ENCODE data around the gene ALG13.
A peak's percentile ranks its signal among the peaks of the same experiment; 100 is the strongest.
"Not testable (repeated sequence)": the region's sequence is repeated elsewhere in the genome, so short reads cannot be mapped to it uniquely, and the experiment has no call there.

Gene ALG13

GRCh38 chrX:111680988-111681779 is at the start of gene ALG13:
ALG13 (plus strand) TSS chrX:111681170; CDS start chrX:111681219, 49 bp downstream.
- DNase-seq, result peak; percentile 91

DNA sequence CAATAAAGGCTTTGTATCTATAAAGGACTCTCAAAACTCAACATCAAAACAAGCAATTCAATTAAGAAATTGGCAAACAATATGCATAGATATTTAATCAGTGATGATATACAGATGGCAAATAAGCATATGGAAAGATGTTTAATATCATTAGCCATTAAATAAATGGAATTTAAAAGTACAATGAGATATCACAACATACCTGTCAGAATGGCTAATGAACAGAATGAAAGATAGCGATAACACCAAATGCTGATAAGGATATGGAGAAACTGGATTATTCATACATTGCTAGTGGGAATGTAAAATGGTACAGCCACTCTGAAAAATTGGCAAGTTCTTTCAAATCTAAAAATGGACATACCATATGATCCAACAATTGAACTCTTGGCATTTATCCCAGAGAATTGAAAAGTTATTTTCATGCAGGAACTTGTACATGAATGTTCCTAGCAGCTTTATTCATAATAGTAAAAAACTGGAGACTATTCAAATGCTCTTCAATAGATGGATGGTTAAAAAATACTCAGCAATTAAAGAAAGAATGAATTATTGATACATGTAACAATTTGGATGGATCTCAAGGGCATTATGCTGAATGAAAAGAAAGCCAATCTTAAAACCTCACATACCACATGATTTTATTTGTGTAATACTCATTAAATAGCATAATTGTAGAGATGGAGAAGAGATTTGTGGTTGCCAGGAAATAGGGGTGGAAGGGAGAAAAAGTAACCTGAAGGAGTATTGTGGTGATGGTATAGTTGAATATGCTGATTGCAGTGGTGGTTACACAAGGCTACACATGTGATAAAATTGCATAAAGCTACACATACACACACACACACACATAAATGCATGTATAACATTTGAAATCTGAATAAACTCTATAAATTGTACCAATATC is 45.9 kb upstream of the ALG13 start:
- no peak for DNase-seq

DNA sequence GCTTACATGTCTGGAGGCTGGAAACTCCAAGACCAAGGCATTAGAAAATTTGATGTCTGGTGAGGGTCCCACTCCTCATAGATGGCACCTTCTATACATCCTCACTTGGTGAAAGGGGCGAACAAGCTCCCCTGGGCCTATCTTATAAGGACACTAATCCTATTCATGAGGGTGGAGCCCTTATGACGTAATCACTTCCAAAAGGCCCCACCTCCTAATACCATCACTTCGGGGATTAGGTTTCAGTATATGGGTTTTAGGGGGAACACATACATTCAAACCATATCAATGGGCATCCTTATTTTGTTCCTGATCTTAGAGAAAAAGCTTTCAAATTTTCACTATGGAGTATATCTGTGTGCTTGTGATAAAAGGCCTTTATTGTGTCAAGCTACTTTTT is 39.0 kb upstream of the ALG13 start:
- no peak for DNase-seq

GRCh38 chrX:111645165-111645564 is 35.8 kb upstream of the ALG13 start:
- DNase-seq, result not testable (repeated sequence)

DNA sequence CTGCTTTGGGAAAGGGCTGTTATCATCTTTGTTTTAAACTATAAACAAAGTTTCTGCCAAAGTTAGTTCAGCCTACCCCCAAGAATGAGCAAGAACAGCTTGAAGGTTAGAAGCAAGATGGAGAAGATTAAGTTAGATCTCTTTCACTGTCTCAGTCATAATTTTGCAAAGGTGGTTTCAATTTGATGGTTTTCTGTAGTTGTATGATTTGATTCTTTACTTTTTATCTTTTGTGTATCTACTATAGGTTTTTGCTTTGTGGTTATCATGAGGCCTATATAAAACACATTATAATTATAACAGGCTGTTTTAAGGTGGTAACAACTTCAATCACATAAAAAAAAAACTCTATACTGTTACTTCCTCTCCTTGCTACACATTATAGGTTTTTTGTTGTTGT is 35.4 kb upstream of the ALG13 start:
- no peak for DNase-seq

- DNase-seq, result no peak
Measured at GRCh38 chrX:111646515-111646914, 34.5 kb upstream of the ALG13 start.

DNA sequence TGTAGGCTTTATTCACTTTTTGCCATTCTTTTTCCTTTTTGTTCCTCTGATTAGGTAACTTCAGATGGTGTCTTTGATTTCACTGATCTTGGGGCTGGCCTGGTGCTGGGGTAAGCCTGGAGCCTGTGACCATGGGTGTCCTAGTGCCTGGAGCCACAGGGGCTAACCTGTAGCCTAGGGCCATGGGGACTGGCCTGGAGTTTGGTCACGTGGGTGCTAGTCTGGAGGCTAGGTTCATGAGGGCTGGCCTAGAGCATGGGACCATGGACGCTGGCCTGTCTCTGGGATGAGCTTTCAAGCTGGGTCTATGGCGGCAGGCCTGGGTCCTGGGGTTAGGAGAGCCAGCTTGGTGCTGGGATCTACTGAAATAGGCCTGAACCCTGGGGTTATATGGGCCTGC is 32.2 kb upstream of the ALG13 start:
- DNase-seq, result no peak

DNA sequence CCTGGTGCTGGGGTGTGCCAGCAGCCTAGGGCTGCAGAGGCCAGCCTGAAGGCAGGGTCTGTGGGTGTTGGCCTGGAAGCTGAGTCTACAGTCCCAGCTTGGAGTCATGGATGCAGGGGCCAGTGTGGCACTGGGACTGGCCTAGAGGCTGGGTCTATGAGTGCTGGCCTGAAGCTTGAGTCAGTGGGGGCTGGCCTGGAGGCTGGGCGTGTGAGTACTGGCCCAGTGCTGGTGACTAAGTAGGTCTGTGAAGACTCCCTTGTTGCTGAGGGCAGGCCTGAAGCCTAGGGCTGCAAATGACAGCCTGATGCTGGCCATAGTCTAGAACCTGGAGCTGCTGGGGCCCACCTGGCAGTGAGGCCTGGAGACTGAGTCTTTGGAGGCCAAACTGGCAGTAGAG is 31.3 kb upstream of the ALG13 start:
- no peak for DNase-seq

- DNase-seq, result no peak
Measured at GRCh38 chrX:111650845-111651244, 30.1 kb upstream of the ALG13 start.

DNA sequence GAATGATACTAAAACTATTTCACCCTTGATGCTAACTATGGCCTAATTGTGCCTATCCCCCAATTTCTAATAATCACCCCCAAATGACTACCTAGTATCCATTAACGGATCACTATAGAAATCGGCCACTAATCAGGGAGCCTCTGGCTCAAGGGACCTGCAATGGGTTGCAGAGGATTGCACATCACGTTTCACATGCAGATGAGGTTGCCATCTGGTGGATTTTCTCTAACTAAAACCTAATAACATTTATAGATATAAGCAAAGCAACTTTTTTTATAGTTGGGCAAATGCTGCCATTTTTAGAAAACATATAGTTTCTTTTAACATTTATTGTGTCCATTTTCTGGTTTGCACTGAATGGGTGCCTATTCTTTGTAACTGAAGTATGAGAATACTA is 28.3 kb upstream of the ALG13 start:
- DNase-seq, result no peak

DNA sequence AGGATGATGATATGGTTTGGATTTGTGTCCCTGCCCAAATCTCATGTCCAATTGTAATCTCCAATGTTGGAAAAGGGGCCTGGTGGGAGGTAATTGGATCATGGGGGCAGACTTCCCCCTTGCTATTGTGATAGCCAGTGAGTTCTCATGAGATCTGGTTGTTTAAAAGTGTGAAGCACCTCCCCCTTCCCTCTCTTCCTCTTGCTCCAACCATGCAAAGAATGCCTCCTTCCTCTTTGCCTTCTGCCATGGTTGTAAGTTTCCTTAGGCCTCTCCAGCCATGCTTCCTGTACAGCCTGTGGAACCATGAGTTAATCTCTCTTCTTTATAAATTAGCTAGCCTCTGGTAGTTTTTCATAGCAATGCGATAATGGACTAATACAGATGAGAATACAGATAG is 19.7 kb upstream of the ALG13 start:
- no peak for DNase-seq

DNA sequence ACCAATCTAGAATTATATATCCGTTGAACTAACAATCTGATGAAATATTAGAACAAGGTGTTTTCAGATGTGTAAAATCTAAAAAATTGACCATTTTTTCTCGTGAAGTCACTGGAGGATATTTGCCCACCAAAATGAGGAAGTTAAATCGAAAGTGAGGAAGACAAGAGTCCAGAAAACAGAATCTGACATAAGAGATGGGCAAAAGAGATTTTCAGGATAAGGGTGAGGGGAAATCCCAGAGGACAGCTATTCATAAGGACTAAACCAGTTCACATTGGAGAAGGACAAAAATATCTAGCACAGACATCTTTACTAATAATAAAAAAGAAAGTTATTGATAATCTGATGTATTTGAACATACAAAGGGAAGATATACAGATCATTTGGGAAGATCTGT is 18.7 kb upstream of the ALG13 start:
- DNase-seq, result no peak

DNA sequence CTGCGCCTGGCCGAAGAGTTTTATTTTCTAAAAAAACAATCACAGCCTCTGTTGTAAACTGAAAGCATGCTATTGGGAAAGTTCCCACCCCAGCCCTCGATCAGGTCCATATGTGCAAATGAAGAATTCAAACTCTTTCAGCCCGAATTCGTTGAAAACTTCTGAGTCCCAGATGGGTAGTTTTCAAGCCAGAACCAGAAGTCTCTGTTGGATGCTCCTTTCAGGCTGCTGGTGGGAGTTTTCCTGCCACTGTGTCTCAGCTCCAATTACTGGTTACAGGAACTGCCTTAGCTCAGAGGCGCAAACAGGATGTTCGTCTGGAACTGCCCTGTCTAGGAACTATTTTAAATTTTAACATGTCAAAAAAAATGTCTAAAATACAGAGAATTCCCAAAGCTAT is 9.3 kb upstream of the ALG13 start:
- no peak for DNase-seq

GRCh38 chrX:111687305-111687704 is 6.3 kb downstream of the ALG13 start:
- DNase-seq, result no peak

DNA sequence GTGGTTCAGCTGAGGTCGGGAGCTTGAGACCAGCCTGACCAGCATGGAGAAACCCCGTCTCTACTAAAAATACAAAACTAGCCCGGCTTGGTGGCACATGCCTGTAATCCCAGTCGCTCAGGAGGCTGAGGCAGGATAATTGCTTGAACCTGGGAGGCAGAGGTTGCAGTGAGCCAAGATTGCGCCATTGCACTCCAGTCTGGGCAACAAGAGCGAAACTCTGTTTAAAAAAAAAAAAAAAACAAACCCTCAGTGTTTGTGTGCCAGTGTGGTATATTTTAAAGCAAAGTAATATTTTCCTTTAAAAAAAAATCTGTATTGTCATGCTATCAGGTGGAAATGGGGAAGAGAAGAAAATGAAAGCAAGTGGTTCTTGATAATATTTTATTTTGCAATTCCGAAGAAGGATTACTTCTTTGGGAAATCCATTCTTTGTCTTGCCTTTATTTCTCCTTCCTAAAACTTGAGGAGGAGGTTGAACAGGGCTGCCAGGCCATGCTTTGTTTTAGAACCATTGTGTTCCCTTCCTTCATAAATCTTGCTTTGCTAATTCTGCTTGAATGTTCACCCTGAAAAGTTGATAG is 14.4 kb downstream of the ALG13 start:
- DNase-seq, result no peak

DNA sequence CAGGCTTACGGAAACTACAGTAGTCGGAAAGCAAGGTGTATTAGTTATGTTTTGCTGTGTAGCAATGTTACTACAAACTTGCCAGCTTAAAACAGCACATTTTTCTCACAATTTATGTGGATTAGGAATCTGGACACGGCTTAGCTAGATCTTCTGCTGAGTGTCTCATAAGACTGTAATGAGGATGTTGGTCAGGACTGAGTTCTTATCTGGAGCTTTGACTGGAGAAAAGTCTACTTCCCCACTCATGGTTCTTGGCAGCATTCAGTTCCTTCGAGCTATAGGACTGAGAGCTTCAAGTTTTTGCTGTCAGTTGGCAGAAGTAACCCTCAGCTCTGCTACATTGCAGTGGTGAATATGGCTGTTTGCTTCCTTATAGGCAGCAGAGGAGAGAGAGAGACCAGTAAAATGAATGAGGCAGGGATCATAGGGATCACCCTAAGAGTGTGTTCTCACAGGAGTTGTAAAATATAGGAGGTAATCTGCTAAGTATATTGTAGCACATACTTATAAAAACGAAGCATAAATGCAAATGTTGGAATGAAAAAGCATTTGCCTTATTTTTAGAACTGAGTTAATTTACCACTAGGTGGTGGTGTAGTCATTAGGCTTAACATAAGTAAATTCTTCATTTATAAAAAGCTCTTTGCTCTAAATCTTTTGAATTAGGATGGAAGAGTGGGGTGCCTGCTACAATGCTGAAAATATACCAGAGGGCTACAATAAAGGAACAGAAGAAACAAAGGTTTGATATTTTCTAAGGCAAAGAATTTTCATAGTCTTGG is 38.6 kb downstream of the ALG13 start:
- no peak for DNase-seq

- DNase-seq, result no peak
Measured at GRCh38 chrX:111728096-111728495, 47.1 kb downstream of the ALG13 start.

DNA sequence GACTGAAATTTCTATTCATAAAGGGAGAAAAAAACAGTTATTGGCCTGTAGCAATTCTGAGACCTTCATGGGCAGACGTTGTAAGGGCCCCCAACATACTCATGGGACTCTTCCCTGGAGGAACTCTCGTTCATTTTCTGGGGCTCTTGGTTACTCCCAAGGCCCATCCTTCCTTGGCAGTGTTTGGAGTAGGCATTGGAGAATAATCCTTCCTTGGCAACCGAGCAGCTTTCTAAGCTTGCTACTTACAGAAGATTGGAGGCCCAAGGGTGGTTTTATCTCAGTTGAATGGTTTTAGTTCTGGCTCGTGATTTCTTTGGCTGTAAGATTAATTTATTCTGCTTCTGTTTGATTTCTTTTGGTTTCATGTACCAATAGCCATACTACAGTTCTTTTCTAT is 50.4 kb downstream of the ALG13 start:
- DNase-seq, result no peak

DNA sequence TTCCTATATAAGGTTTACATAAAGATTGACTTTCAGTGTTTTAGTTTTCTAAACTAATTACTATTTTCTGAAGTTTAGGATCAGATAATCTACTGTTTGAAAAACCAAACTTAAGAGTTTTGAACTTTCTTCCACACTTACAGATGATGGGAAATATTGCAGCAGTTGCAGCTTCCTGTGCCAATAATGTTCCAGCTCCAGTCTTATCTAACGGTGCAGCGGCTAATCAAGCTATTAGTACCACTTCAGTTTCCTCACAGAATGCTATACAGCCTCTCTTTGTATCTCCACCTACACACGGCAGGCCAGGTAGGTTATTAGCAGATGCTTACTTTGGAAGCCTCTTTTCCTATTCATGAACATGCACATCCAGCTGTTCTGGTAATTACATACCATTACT is 55.6 kb downstream of the ALG13 start:
- no peak for DNase-seq

DNA sequence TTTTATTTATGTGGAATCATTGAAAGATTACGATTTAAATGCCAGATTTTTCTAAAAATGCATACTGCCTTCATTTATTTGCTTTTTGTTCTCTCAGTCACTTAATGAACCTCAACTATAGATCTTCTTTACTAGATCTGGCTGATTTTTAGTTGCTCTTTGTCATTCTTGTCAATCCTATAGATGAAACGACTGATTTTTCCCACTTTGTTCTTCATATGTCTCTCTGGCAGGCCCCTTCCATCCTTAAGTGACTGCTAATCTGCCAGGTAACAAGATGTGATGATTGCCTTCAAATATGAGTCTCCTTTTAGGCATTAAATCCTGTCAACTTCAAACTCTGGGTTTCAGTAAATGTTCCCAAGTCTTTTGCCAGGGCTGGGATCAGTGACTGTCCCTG is 61.0 kb downstream of the ALG13 start:
- DNase-seq, result no peak

GRCh38 chrX:111743316-111743715 is 62.3 kb downstream of the ALG13 start:
- no peak for DNase-seq

- no peak for DNase-seq
Measured at GRCh38 chrX:111756486-111756885, 75.5 kb downstream of the ALG13 start.

DNA sequence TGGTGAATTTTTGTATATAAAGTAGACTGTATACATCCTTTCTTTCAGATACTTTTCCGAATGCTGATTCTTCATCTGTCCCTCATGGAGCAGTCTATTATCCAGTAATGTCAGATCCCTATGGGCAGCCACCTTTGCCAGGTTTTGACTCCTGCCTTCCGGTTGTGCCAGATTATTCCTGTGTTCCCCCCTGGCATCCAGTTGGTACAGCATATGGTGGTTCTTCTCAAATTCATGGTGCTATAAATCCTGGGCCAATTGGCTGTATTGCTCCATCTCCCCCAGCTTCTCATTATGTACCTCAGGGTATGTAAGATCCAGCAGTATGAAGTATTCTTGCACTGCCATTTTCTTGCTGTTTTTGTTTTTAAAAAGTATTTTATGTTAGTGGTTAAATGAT is 78.7 kb downstream of the ALG13 start:
- no peak for DNase-seq

Measured in activated CD8-positive, alpha-beta memory T cell treated with anti-CD3 and anti-CD28 coated beads for 24 hours (primary cell).